H1 (cell line): ENCODE data around the gene AKT1S1. TPM values are rescaled to one million over a fixed set of nuclear protein-coding genes. Genes with fewer than 3 reads are reported as not detected.
A peak's percentile ranks its signal among the peaks of the same experiment; 100 is the strongest.

Source experiments
- CTCF ChIA-PET: fragments of 300-600 bp; sonication (Branson Sonifier 250); formaldehyde crosslinking; loops from one replicate; lab custom pipeline; 2021; ENCODE audit not compliant: partially characterized antibody; lab: Charles Lee
- POLR2A ChIA-PET: fragments of 300-600 bp; sonication (Branson Sonifier 250); formaldehyde crosslinking; loops from one replicate; lab custom pipeline; 2021; ENCODE audit warnings: inconsistent platforms; ENCODE audit not compliant: partially characterized antibody; lab: Charles Lee
- DNase-seq, 2 experiments: peaks; one replicate each; pipeline versions ENCODE4 v3.0.0 to v3.0.0-alpha.2; 2010 to 2022; ENCODE audit warnings: low spot score in 2 of 2, low read depth in 1 of 2, mixed read lengths in 1 of 2
- FAIRE-seq: peaks from 2 replicates; lab custom pipeline; 2011; peaks lifted over from hg19 to GRCh38; lab: Jason Lieb, UNC
- H2AFZ ChIP-seq: 2 replicates; pipeline ENCODE4 v1.8.1; 2012; ENCODE audit warnings: low read length, inconsistent platforms
- H2AK5ac ChIP-seq: 2 replicates; pipeline ENCODE4 v1.6.1; 2013; ENCODE audit warnings: low read depth, low read length
- H2BK120ac ChIP-seq: replicated peaks from 2 replicates; pipeline ENCODE3; 2013; ENCODE audit warnings: low read depth, low read length, inconsistent platforms
- H2BK12ac ChIP-seq: 2 replicates; pipeline ENCODE4 v1.6.1; 2013; ENCODE audit warnings: low read depth, low read length
- H2BK15ac ChIP-seq: 2 replicates; pipeline ENCODE4 v1.6.1; 2013; ENCODE audit warnings: low read length
- H2BK20ac ChIP-seq: 2 replicates; pipeline ENCODE4 v1.6.1; 2013; ENCODE audit warnings: low read length
- H2BK5ac ChIP-seq: 2 replicates; pipeline ENCODE4 v1.6.1; 2013; ENCODE audit warnings: low read depth, low read length
- H3K14ac ChIP-seq: 2 replicates; pipeline ENCODE4 v1.6.1; 2013; ENCODE audit warnings: inconsistent platforms; ENCODE audit not compliant: insufficient read length
- H3K18ac ChIP-seq: 2 replicates; pipeline ENCODE4 v1.6.1; 2013; ENCODE audit warnings: low read length; ENCODE audit errors: extremely low read depth
- H3K23ac ChIP-seq: 2 replicates; pipeline ENCODE4 v1.6.1; 2013; ENCODE audit warnings: inconsistent platforms; ENCODE audit not compliant: insufficient read length
- H3K23me2 ChIP-seq: 2 replicates; pipeline ENCODE4 v1.6.1; 2013; ENCODE audit warnings: low read depth, low read length
- H3K27ac ChIP-seq: 2 replicates; pipeline ENCODE4 v1.6.1; 2011; ENCODE audit warnings: low read depth, low read length, inconsistent platforms
- H3K27me3 ChIP-seq, 4 experiments: replicated peaks in 1 of 4; 1 replicate in 1 of 4; 2 replicates in 3 of 4; pipeline versions ENCODE4 v1.6.1 to v1.8.1; 2011 to 2013; ENCODE audit warnings: low read length in 3 of 4, mild to moderate bottlenecking in 3 of 4, inconsistent platforms in 2 of 4, mixed read lengths in 2 of 4, moderate library complexity in 1 of 4; ENCODE audit not compliant: control insufficient read depth in 3 of 4, insufficient read depth in 3 of 4; ENCODE audit errors: extremely low read depth in 1 of 4
- H3K36me3 ChIP-seq, 4 experiments: 2 replicates each; pipeline versions ENCODE4 v1.6.1 to v1.8.1; 2011 to 2013; ENCODE audit warnings: mild to moderate bottlenecking in 4 of 4, low read length in 3 of 4, moderate library complexity in 2 of 4, control low read depth in 1 of 4, inconsistent platforms in 1 of 4; ENCODE audit not compliant: insufficient read depth in 4 of 4, control insufficient read depth in 2 of 4
- H3K4ac ChIP-seq: replicated peaks from 2 replicates; pipeline ENCODE3; 2013; ENCODE audit warnings: low read length, low read depth, mixed read lengths, inconsistent platforms; ENCODE audit not compliant: insufficient read length
- H3K4me1 ChIP-seq, 4 experiments: replicated peaks in 1 of 4; 1 replicate in 1 of 4; 2 replicates in 3 of 4; pipeline versions ENCODE4 v1.6.1 to v1.8.1; 2011 to 2013; ENCODE audit warnings: low read length in 3 of 4, inconsistent platforms in 2 of 4, mixed read lengths in 1 of 4; ENCODE audit not compliant: insufficient read depth in 4 of 4, control insufficient read depth in 3 of 4
- H3K4me2 ChIP-seq, 2 experiments: 2 replicates each; pipeline versions ENCODE4 v1.6.1 to v1.8.1; 2011 to 2013; ENCODE audit warnings: low read depth in 2 of 2, low read length in 2 of 2, control low read depth in 1 of 2, inconsistent platforms in 1 of 2, mild to moderate bottlenecking in 1 of 2; ENCODE audit not compliant: insufficient read depth in 1 of 2
- H3K4me3 ChIP-seq, 4 experiments: fragments of 200-600, 300-600 bp in 1 of 4; sonication (generic), shearing (Covaris generic), sonication (Bioruptor Twin) in 1 of 4; 2 replicates each; pipeline versions ENCODE4 v1.5.1 to v1.8.1; 2011 to 2016; ENCODE audit warnings: low read length in 4 of 4, low read depth in 3 of 4, control low read depth in 2 of 4, inconsistent platforms in 2 of 4, mild to moderate bottlenecking in 2 of 4, mixed read lengths in 1 of 4, moderate library complexity in 1 of 4; ENCODE audit not compliant: insufficient read depth in 2 of 4; ENCODE audit errors: extremely low read depth in 1 of 4
- H3K56ac ChIP-seq: replicated peaks from 2 replicates; pipeline ENCODE3; 2013; ENCODE audit warnings: low read depth, mild to moderate bottlenecking, mixed read lengths, low read length, inconsistent platforms; ENCODE audit not compliant: insufficient read length
- H3K79me1 ChIP-seq: 2 replicates; pipeline ENCODE4 v1.6.1; 2013; ENCODE audit warnings: low read depth, low read length, control low read depth
- H3K79me2 ChIP-seq, 2 experiments: 2 replicates each; pipeline versions ENCODE4 v1.6.1 to v1.8.1; 2012 to 2013; ENCODE audit warnings: low read length in 2 of 2, mild to moderate bottlenecking in 2 of 2, inconsistent platforms in 1 of 2; ENCODE audit not compliant: insufficient read depth in 2 of 2, control insufficient read depth in 1 of 2
- H3K9ac ChIP-seq, 4 experiments: replicated peaks in 1 of 4; 1 replicate in 1 of 4; 2 replicates in 3 of 4; pipeline versions ENCODE4 v1.6.1 to v1.8.1; 2011 to 2013; ENCODE audit warnings: low read depth in 3 of 4, low read length in 3 of 4, control low read depth in 2 of 4, mild to moderate bottlenecking in 2 of 4, moderate library complexity in 2 of 4, inconsistent platforms in 1 of 4; ENCODE audit errors: extremely low read depth in 1 of 4
- H3K9me3 ChIP-seq, 2 experiments: 2 replicates each; pipeline versions ENCODE4 v1.6.1 to v1.8.1; 2012 to 2013; ENCODE audit warnings: mild to moderate bottlenecking in 2 of 2, moderate library complexity in 2 of 2, control low read depth in 1 of 2, inconsistent platforms in 1 of 2, low read depth in 1 of 2, low read length in 1 of 2, mixed read lengths in 1 of 2; ENCODE audit not compliant: insufficient read depth in 2 of 2
- H4K20me1 ChIP-seq, 2 experiments: replicated peaks in 1 of 2; 2 replicates each; pipeline versions ENCODE3 to v1.8.1; 2011 to 2013; ENCODE audit warnings: inconsistent platforms in 2 of 2, low read length in 2 of 2, mild to moderate bottlenecking in 1 of 2; ENCODE audit not compliant: insufficient read depth in 2 of 2, control insufficient read depth in 1 of 2
- H4K5ac ChIP-seq: 2 replicates; pipeline ENCODE4 v1.6.1; 2013; ENCODE audit warnings: low read length, low read depth, mixed read lengths, inconsistent platforms; ENCODE audit not compliant: insufficient read length
- H4K8ac ChIP-seq: 2 replicates; pipeline ENCODE4 v1.8.0; 2013; ENCODE audit warnings: mild to moderate bottlenecking, moderate library complexity, low read length, inconsistent platforms; ENCODE audit not compliant: insufficient read depth; ENCODE audit errors: extremely low read depth
- H4K91ac ChIP-seq: replicated peaks from 2 replicates; pipeline ENCODE3; 2013; ENCODE audit warnings: low read length, mixed read lengths, inconsistent platforms; ENCODE audit not compliant: insufficient read length
- EP300 ChIP-seq, 2 experiments: IDR thresholded peaks; 1 replicate in 1 of 2; 2 replicates in 1 of 2; pipeline ENCODE4 v1.6.1; 2011 to 2012; ENCODE audit warnings: low read depth in 2 of 2, low read length in 2 of 2, mild to moderate bottlenecking in 2 of 2, borderline replicate concordance in 1 of 2, inconsistent platforms in 1 of 2, moderate library complexity in 1 of 2
- NANOG ChIP-seq: IDR thresholded peaks from 2 replicates; pipeline ENCODE4 v1.6.1; 2011; ENCODE audit warnings: low read length, low read depth, mild to moderate bottlenecking, inconsistent platforms; ENCODE audit not compliant: insufficient read depth, poor library complexity, severe bottlenecking
- WGBS, 2 experiments: shearing (Covaris generic) in 1 of 2; methylation state at CpG; one replicate each; pipeline versions ENCODE4 v1.1.6 to v1.1.7; 2013 to 2015; ENCODE audit warnings: low lambda C conversion rate in 2 of 2, mixed read lengths in 2 of 2, inconsistent platforms in 1 of 2, low coverage in 1 of 2, missing lambda C conversion rate in 1 of 2; ENCODE audit not compliant: insufficient replicate concordance in 2 of 2, insufficient coverage in 1 of 2, insufficient read length in 1 of 2; ENCODE audit errors: extremely low coverage in 1 of 2, missing lambda C conversion rate in 1 of 2; 5-methylcytosine and 5-hydroxymethylcytosine counted together
- polyA plus RNA-seq, 7 experiments: library from polyadenylated mRNA; depleted of rRNA in 3 of 7; stranded (reverse) in 5 of 7; unstranded in 2 of 7; fragments of >200 nt in 5 of 7; fragments of 200-250 nt in 2 of 7; gene quantifications; 1 replicate in 5 of 7; 2 replicates in 1 of 7; 4 replicates in 1 of 7; pipeline versions ENCODE4 v1.2.1 to v1.2.3, GENCODE V29; 2011 to 2013; ENCODE audit warnings: missing spikeins in 2 of 7, mixed read lengths in 2 of 7
- total RNA-seq: library from RNA; stranded (reverse); fragmentation: NEBNext Ultra II Directional; extraction: Animal tissue kit (Norgen Biotek cat#: 25700); gene quantifications from 2 replicates; pipeline ENCODE4 v1.2.1, GENCODE V29; 2021

Gene AKT1S1
- total and polyA plus RNA-seq, 2 of the 8 experiments (the other 6 are each of a cell fraction or from before 2014, with no cell fraction given), result 40.7 to 45.9 TPM

DNA sequence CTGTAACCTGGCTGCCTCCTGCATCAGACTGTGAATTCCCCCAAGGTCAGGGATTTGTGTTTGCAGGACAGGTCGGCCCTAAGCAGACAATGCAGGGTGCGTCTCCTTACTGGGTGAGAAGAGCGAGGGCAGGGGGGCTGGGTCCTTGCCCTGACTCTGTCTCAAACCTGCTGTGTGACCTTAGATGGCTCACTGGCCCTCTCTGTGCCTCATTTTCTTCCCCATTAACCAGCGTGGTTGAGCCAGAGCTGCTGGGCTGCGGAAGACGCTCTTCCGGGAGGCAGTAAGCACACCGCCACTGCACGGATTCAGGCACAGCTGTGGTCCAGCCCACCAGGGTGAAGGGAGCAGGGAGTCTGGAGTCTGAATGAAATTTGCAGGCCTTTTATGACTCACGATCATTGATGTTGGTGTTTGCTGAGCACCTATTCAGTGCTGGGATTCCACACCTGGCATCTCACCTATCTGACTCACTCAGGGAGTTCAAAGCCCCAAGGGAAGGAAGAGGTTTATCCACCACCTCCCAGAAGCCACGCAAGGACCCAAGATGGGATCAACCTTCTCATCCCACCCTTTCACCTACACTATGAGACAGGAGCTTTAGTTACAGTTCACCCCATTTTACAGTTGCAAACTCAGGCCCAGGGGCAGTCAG lies 2.5 kb downstream of the AKT1S1 start:
- H3K4me3 ChIP-seq, result peak overlapping the region in 1 of 4 experiments; percentile 90; a peak in 1 of 8 replicates
- 0 out of 2 replicates have a peak overlapping the region, but pooled peaks have one; percentile 29 for H2BK15ac ChIP-seq
- H3K4me2 ChIP-seq, result peak overlapping the region; percentile 90 to 92; a peak in 2 of 4 replicates
- H3K56ac ChIP-seq, result no peak overlapping the region
- no peak overlapping the region for H2BK5ac ChIP-seq
- no peak overlapping the region for H2AFZ ChIP-seq
- peaks cover 18% of the 10 kb centered on the region for H3K79me1 ChIP-seq
- peaks cover 0 to 15% (median 10%) of the 10 kb centered on the region in 4 experiments; a peak in 6 of 7 replicates for H3K4me1 ChIP-seq
- H3K9ac ChIP-seq, result peak overlapping the region in 1 of 4 experiments; percentile 10; a peak in 2 of 7 replicates
- H3K79me2 ChIP-seq, result peaks cover 0 to 30% of the 10 kb centered on the region in 2 experiments; a peak in 2 of 4 replicates
- no peak for TF ChIP-seq EP300 (IDR thresholded peaks at IDR 0.05; ENCODE audit: borderline replicate concordance in 1 of 2, low read depth in 2 of 2, low read length in 2 of 2)
- no peak for TF ChIP-seq NANOG
- H3K14ac ChIP-seq, result no peak overlapping the region
- H4K20me1 ChIP-seq, result peaks cover 0 to 3% of the 10 kb centered on the region in 2 experiments
- H3K27ac ChIP-seq, result 0 out of 2 replicates have a peak overlapping the region, but pooled peaks have one; percentile 16
- no peaks in the 10 kb centered on the region for H3K9me3 ChIP-seq
- no peak overlapping the region for H2BK120ac ChIP-seq
- H4K5ac ChIP-seq, result no peak overlapping the region
- no peak overlapping the region for H3K18ac ChIP-seq
- peak overlapping the region; percentile 73 for H4K8ac ChIP-seq
- peaks cover 0 to 7% (median 4%) of the 10 kb centered on the region in 4 experiments; a peak in 4 of 8 replicates for H3K36me3 ChIP-seq
- no peak overlapping the region for H2AK5ac ChIP-seq
- peaks cover 22% of the 10 kb centered on the region for H3K23me2 ChIP-seq
- POLR2A ChIA-PET, result interaction anchor here (0.7 to 6.2 kb wide), 6 partner anchors 8 to 185 kb away, joined by 3 to 76 read pairs (median 22); partner anchors contain the start of genes ATF5, NUP62 and PNKP
- H3K23ac ChIP-seq, result no peak overlapping the region
- H4K91ac ChIP-seq, result no peak overlapping the region
- no peak for FAIRE-seq
- no peak overlapping the region for H3K4ac ChIP-seq
- H2BK12ac ChIP-seq, result 0 out of 2 replicates have a peak overlapping the region, but pooled peaks have one; percentile 11
- no peaks in the 10 kb centered on the region for H3K27me3 ChIP-seq
- DNase-seq, result no peak
- no peak overlapping the region for H2BK20ac ChIP-seq
- CTCF ChIA-PET, result interaction anchor here (1.2 to 1.8 kb wide), 2 partner anchors 11 to 29 kb away, joined by 3 to 6 read pairs; no protein-coding TSS in a partner anchor
- 94% methylated on average over 11 of the region's 11 CpGs; no CpG with 5 or more reads in 1 of the 2 experiments for WGBS, 2 experiments
